ENCODE measurements around the gene SSC5D.
"Not testable (repeated sequence)": the region's sequence is repeated elsewhere in the genome, so short reads cannot be mapped to it uniquely, and the experiment has no call there.

SSC5D gene

DNA sequence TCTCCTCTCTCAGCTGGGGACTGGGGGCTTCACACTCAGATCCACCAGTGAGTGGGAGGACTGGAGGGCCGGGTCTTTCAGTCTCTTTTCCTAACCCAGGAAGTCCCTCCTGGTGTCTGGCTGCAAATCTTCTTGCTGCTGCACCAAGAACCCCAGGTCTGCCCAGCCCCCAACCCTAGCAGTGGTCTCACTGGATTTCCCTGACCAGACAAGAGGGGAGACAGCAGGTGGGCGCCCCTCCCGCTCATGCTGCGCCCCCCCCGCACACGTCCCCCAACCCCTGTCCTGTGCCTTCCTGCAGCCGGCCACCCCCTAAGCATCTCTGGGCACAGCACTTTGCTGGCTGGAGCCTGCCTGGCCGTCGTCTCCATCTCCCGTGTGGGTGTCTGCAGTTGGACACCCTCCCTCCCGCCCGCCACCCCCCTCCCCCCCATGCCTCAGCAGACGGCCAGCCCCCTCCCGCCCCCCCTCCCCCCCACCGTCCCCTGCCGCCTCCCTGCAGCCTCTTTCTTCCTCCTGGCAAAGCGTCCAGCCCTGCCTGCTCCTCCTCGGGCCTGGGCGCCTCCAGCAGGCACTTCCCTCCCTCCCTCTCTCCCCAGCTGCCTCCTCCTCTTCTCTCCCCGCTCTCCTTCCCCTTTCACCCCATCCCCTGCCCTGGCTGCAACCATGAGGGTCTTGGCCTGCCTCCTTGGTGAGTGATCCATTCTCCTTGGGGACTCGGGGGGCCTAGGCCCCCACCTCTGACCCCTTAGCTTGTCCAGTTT, at the start of gene SSC5D:
SSC5D (plus strand) TSS at position 513 of the 764 bp plus-strand sequence; CDS start at position 667, 154 bp downstream.
- no peak for DNase-seq (ENCODE audit: low spot score)

DNA sequence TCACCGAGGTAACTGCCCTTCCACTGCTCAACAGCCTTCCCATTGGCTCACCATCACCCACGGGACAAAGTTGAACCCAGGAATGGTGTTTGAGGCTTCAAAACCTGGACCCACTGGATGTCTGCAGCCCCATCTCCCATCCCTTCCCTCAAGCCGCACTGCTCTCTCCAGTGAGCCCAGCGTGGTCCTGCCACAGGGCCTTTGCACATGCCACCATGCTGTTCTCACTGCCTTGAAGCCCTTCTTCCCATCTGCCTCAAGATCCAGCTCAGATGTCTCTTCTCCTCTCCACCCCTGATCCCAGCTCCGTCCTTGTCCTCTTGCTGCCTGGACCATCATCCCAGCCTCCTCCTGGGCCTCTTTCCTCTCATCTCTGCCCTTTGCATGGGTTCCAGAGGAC, 49.2 kb upstream of the SSC5D start:
- no peak for DNase-seq (ENCODE audit: low spot score)

DNA sequence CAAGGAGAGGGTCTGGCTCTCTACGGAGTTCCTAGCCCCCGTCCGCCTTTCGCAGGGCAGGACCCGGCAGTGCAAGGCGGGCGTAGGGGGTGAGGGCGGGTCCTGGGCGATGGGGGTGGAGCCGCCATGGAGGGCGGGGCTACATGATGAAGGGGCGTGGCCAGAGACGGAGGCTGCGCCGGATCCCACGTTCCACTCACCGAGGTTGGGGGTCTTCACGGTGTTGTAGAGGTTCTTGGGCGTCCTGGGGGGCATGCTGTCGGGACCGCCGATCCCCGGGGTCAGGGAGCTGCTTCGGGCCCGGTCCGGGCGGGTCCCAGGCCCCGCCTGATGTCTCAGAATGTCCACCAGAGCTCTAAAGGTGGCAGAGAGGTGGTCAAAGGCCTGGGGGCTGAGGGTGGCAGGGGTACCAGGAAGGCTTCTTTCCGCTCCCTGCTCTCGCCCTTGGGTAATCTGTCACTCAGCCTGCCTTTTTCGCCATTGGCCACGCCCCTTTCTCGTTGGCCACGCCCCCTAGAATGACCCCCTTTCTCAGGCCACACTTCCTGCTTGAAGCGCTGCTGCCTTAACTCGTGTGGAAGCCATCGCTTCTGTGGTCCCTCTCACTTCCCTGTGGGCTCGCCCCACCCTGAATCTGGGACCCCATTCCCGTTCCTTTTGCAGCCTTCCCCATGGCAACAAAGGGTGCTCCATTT, 47.7 kb upstream of the SSC5D start:
- no peak for DNase-seq (ENCODE audit: low spot score)

DNA sequence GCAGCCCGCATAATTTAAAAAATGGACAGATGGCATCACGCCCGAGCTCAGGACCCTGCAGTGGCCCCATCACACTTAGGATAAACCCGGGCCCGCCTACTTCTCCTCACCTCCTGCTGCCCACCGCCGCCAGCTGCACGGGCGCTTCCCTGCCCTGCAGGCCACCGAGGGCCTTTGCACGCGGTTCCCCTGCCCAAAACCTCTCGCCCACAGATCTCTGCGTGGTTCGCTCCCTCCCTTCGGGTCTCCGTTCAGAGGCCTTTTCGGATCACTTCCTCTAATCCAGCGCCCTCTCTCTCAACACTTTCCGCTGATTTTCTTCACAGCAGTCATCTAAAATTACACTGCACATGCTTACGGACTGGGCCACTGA, 46.9 kb upstream of the SSC5D start:
- no peak for DNase-seq (ENCODE audit: low spot score)

DNA sequence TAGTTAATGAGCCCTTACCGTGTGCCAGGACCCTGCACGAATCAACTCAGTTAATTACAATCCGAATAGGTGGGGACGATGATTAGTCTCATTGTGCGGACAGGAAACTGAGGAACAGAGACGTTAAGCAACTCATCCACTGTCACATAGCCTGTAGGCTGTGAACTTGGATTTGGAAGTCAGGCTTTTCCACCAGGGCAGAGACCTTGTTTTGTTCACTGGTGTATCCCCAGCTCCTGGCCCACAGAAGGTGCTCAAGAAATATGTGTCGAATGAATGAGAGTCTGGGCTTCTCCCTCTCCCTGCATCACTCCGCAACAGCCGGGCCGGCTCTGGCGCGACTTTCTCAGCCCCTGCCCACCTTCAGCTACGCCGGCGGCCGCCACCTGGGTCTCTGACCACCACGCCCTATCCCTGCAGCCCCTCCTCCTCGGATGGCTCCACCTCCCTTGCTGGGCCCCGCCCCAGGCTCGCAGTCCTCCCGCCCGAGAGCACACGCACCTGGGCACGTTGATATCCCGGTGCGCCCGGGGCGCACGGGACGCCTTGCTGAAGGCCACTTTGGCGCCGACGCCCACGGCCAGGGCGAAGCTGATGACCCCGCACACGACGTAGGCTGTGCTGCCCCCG, 46.4 kb upstream of the SSC5D start:
- DNase-seq (ENCODE audit: low spot score): no peak

DNA sequence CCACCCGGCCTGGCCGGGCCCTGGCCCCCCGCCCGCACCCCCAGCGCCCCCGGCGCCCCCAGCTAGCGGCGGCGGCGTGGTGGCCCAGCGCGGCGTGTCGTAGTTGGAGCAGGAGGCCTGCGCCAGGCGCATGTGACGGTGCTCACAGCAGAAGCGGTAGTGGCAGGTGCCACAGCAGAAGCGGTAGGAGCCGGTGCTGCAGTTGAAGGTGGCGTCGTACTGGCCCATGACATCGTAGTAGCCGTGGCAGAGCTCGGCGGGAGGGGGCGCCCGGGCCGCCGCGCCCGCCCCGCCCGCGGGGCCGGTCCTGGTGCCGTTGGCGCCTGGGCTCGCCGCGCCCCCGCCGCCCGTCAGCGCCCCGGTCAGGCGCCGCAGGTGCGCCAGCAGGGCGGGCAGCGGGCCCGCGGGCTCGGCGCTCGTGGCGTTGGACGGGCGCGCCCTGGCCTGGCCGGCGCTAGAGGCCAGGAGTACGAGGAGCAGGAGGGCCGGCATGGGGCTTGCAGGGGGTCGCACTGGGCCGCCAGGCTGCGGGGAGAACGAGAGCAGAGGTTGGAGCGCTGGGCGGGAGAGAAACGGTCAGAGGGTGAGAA, 45.8 kb upstream of the SSC5D start:
- DNase-seq (ENCODE audit: low spot score): no peak

DNA sequence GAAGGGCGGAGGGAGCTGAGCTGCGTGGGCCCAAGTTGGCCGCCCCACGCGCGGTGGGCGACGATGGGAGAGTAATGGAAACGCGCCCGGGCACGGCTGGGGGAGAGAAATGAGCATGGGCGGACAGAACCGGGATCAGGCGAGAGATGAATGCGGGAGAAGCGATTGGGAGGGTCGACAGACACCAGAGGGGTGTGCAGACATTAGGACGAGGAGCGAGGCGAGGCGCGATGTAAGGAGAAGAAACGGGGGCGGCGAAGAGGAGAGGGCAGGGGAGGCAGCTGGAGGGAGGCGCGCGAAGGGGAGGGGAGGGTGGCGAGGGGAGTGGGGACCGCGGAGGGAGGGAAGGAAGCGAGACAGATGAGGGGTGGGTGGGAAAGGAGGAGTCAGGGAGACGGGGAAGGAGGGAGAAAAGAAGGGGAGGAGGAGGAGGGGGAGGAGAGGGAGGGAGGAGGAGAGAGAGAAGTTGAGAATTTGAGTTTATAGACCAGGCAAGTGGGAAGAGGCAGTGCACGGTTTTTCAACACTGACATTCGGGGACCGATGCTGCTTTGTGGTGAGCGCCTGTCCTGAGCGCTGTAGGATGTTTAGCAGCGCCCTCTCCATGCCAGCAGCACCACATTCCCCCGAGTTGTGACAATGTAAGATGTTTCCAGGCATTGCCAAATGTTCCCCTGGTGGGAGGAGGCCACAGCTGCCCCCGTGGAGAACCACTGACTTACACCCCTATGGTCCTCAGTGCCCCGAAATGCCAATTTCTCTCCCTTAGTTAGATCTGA, 45.0 kb upstream of the SSC5D start, which contains the start of gene SHISA7:
SHISA7 (minus strand) TSS at position 256 of the 779 bp plus-strand sequence. CDS start 437 bp downstream, outside the sequence.
- DNase-seq (ENCODE audit: low spot score): no peak

DNA sequence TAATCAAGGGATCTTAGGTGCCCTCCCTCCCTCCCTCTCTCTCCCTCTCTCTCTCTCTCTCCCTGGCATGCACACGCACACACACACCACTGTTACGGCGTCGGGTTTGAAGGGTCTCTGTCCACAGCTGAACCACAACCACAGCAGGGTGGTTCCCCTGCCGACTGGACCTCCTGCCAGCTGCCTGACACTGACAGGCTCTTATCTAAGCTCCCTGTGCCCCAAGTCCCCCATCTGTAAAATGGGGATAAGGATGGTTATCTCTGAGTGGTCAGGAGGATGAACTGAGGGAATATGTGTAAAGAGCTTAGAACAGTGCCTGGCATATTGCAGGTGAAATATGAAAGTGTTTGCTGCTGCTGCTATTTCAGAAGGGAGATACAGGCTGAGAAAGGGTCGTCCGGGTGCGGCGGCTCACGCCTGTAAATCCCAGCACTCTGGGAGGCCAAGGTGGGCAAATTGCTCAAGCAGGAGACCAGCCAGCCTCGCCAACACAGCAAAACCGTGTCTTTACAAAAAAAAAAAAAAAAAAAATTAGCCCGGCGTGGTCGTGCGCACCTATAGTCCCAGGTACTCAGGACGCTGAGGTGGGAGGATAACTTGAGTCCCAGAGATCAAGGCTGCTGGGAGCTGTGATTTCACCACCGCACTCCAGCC, 44.3 kb upstream of the SSC5D start:
- no peak for DNase-seq (ENCODE audit: low spot score)

DNA sequence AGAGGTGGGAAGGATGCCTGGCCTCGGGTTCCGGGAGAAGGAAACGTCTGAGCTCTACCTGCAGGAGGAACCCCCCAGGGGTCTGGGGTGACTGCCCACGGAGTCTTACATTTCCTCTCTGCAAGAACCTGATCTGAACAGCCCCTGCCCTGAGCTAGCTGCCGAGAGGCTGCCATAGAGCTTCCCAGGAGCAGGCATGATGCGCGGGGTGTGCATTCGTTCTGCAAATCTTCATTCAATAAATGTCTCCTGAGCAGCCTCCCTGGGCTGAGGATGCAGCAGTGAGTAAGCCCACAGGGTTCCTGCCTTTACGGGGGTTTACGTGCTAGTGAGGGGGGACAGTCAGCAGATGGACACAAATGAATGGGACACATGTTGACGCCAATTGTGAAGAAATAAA, 43.6 kb upstream of the SSC5D start:
- DNase-seq (ENCODE audit: low spot score): no peak

DNA sequence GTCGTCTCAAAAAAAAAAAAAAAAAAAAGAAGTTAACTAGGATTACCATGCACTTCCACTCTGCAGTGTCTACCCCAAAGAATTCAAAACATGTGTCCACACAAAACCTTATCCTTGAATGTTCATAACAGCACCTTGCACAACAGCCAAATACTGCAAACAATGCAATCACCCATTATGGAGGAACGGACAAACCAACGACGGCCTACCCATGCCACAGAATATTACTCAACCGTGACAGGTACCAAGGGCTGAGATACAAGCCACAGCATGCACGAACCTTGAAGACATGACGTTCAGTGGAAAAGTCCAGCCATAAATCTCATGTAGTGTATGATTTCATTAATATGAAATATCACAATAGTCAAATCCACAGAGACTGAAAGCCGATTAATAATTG, 42.2 kb upstream of the SSC5D start:
- no peak for DNase-seq (ENCODE audit: low spot score)

DNA sequence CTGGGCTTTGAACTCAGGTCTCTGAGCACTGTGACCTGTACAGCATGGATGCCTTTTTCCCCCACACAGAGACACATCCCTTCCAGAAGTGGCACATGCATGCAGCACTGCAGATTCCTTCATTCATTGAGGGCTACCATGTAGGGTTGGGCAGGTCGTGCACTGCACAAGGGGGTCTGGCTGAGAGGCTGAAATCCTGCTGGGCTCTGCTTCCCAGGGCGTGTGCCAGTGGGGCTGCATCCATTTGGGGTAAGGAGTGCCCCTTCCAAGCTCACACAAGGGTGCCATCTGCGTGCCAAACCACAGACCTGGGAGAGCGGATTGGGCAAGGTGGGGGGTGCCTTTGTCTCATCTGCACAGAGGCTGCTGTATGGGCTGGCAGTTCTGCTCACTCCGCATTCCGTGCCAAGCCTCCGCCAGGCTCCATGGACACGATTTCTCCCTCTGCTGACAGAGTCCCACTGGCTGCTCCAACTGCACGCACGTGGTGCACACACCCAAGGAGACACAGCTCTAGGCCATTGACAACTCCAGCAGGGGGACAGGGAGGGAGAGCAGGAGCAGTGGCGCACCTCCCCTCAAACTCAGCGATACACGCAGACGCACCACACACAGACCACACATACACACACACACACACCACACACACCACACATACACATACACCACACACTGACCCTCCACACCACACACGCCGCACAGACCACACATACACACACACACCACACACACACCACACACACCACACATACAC, 40.6 kb upstream of the SSC5D start:
- peak; percentile 54 for DNase-seq (ENCODE audit: low spot score)

DNA sequence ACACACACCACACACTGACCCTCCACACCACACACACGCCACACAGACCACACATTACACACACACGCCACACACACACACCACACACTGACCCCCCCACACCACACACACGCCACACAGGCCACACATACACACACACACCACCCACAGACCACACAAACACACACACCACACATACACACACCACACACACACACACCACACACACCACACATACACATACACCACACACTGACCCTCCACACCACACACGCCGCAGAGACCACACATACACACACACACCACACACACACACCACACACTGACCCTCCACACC, 40.1 kb upstream of the SSC5D start:
- not testable (repeated sequence) for DNase-seq (ENCODE audit: low spot score)

DNA sequence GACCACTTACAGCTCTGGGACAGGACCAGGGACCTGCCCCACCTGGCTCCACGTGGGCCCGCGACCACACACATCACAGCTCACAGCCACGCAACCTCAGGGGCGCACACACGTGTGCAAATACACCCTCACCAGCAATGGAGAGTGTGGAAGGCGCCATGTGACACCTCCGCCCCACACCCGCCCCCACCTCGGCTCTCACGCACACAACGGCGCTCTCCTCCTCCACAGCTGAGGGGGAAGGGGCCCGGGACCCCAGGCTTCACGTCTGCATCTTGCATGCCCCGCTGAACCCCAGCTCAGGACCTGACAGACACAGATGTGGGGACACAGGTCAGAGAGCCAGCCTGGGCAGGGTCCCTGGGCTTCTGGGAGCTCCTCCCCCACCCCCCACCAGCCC, 38.8 kb upstream of the SSC5D start:
- DNase-seq (ENCODE audit: low spot score): no peak

DNA sequence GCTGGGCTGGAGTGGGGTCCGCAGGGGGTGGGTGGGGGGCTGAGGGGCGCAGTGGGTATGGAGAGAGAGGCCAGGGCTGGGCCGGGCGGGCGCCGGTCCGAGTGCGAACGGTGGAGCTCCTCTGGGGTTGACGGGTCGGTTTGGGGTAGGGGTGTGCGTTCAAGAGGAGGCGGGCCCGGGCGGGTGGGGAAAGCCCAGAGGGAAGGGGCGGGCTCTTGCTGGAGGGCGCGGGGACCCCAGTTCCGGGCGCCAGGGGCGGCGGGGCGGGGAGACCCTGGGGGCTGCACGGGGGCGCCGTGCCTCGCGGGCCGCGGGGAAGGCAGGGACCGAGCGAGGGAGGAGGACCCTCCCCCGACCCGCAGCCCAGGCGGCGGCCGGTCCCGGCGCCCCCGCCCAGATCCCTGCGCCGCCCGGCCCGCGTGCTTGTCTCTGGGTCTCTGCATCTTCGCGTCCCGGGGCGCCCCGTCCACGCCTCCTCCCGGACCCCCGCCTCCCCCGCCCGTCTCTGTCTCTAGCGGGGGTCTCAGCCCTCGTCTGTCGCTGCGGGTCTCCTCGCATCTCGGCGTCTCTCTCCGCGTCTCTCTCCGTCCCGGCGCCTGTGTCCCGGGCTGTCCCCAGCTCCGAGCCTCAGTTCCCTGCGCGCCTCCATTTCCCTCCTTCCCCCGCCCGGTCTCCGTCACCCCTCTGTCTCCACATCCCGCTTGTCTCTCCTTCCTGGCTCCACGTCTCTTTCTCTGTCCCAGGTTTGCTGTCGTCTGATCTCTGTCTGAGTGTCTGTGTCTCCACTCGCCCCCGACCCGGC, 36.9 kb upstream of the SSC5D start:
- DNase-seq (ENCODE audit: low spot score): no peak

DNA sequence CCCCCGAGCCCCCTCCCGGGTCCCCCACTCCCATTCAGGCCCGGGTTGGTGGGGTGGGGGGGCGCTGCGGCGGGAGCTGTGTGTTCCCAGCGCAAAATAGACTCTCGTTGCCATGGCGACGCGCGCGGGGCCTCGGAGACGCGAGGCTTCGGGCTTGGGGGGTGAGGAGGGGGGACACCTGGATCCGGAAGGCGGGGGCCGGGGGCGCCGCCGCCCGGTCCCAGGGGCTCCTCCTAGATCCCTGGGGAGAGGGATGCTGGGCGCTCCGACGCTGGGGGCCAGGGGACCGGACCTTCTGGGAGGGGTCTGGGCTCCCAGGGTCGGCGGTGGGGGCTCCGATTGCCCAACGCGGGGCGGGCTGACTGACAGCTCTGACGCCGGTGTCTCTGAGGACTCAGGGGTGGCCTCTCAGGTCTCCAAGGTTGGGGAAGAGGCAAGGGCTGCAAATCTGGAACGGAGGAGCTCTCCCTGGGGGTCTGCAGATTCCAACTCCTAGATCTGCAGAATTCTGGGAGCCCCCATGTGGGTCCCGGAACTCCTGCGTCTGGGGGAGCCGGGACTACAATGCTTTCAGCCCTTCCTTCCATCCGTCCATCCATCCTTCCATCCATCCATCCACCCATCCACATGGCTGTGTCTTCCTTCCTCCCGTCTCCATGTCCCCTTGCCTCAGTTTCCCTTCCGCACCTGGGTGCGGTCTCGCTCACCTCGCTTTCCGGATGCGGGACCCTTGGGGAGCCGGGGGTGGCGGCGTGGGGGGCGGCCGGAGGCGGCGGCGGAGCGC, 36.1 kb upstream of the SSC5D start:
- DNase-seq (ENCODE audit: low spot score): no peak

DNA sequence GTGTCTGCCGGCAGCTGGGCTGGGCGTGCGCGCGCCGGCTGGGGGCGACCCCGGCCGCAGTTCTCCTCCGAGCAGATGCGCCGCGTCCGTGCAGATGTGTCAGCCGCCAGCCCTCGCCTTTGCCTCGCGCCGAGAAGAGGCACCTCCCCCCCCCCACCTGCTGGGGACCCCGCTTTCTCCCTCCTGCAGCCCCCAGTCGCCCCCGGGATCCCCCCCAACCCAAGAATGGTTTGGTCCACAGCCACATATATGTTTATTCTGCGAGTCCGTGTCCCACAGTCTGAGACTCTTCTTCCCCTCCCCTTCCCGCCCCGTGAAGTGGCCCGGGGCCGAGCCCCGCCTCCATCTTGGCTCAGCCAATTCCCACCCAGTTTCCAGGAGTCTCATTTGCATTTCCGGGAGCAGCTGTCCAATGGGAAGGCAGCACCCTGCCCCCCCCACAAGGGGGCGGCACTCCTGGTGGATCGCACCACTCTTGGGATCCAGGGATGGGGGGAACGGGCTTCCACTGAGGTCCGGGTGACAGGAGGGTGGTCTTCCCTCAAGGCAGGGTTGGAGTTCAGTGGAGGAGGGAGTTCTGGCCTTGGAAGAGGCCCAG, 35.4 kb upstream of the SSC5D start:
- peak; percentile 73 for DNase-seq (ENCODE audit: low spot score)

DNA sequence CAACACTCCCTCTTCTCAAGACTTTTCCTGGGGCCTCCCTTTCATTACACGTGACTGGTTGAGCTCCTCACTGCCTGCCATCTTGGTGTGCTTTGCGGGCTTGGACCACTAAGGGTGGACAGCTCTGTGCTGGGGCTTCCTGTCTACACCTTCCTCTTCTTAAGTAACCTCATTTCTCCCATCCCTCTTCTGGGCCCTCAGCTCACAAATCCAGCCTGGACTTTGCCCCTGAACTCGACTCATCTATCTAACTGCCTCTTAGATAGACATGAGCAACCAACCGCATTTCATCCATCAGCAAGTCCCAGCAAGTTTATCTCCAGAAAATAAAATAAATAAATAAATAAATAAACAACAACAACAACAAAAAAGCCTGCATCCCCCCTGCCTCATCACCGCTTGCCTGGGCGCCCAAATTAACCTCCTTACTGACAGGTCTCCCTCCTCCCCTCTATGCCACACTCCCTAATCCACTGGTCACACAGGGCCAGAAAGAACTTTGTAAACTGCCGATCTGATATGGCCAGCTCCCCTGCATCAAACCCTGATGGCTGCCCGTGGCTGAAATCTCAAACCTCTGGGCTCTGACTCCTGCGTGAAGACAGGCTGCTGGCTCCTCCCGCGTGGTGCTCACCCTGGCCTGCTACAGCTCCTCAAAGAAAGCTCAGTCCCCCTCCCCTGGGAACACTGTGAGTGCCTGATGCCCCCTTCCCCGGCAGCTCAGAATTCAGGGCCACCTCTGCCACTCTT, 34.5 kb upstream of the SSC5D start:
- DNase-seq (ENCODE audit: low spot score): no peak

DNA sequence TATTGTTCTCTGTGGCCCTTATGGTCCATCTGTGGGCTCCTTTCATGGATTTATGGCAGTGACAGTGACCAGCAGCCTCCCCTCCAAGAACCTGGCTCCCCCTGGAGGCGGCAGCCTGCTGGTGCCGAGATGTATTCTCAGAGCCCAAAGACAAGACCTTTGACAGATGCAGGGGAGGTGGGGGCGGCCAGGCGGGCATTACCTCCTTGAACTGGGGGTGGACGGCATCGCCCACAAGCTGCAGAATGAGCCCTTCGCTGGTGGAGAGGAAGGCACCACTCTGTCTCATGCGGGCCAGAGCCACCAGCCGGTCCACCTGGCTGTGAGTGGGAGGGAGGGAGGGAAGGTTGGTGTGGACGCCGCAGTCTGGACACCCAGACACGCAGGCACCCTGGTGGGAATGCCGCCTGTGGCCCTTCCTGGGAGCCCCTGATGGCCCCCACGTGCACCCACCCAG, 33.4 kb upstream of the SSC5D start:
- peak; percentile 57 for DNase-seq (ENCODE audit: low spot score)
